ENCODE measurements around the gene CYLD.

The CYLD gene

GRCh38 chr16:50711862-50712559, 29.9 kb upstream of the CYLD start:
- DNase-seq (ENCODE audit: low read depth): no peak

DNA sequence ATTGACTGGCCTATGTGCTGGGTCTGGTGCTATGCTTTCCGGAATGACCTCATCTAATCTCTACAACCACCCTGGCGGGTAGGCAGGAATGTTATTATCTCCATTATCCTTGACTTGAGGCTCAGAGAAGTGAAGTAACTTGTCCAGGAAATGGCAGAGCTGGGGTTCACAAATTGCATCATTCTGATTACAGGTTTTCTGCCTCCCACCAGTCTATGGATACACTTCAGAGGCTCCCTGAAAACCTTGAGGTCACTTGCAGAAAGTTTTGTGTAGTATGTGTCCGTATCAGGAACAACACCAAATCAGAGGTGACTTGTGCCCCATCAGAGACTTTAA, 29.4 kb upstream of the CYLD start:
- no peak for DNase-seq (ENCODE audit: low read depth)

DNA sequence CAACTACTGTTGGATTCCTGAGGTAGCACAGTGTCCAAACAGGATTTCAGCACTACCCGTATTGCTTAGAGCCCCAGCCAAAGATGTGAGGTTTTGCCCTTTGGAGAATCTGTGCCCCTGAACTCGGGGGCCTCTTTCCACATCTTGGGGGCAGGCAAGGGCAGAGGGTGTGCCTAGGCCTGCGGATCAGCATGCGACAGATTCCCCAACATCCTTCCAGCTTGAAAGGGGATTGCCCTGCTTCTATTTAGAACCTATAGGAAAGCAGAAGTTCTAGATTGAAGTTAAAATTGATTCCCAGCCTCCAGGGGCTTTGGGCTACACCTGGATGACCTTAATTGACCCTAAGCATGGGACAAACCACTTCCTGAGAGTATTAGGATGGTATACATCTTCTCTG, 28.9 kb upstream of the CYLD start:
- no peak for DNase-seq (ENCODE audit: low read depth)

DNA sequence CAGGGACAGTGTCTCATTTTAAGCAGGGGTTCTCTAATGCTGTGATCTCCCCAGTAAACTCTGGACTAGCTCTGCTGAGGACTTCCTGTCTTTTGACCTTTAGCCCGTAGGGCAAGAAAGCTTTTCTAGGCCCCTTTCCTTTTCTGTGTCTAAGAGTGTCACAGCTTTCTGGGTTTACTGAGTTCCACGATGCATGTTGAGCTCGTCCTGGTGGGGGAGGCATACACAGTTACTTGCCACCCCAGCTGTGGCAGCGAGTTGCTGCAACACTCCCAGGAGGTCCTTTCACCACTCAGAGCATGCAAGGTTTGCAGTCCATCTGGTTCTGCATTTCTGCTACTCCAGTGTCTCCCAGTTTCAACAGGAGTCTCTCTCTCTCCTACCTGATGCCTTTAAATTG, 24.8 kb upstream of the CYLD start:
- no peak for DNase-seq (ENCODE audit: low read depth)

DNA sequence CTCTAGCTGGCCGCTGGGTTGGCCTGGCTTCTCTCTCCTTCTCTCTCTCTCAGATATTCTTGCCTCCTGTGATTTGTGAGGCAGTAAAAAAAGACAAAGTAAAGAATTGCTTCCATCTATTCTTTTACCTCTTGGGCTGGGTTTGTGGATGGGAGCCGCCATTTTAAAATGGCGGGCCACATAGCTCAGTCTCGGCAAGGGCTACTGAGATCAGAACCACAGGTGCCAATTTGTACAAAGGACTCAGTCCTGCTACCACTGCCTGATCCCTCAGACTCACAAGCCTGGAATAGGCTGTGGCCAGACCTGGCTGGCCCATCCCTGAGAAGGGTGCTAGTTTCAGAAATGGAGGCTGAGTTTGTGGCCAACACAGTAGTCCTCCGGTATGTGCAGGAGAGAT, 24.4 kb upstream of the CYLD start:
- no peak for DNase-seq (ENCODE audit: low read depth)

GRCh38 chr16:50718061-50718760, 23.7 kb upstream of the CYLD start:
- no peak for DNase-seq (ENCODE audit: low read depth)

DNA sequence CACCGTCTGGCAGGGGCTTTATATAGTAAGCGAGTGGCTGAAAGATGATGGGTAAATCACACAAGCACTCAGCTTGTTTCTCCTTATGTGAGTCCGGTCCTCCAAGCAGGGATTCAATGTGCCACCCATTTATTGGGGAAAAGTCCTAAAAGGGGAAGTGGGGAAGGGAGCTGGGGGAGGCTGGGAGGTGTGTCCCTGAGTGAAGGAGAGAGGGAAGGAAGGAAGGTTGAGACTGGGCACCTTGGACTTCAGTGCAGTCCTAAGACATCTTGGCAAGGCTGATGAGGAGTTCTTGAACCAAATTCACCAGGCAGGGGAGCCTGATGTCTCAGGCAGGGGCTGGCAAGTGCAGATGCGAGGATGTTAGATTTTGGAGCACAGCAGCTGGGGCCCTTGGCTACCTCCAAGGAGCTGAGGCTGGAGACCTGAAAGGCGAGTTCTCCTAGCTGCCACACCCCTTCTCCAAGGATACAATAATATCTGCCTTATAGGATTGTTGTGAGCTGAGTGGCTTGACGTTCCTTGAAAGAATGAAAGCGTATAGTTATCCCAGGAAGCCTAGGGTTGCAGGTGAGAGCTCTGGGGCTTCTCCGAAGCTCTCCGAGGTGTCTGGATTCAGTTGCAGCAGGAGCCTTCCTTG, 23.0 kb upstream of the CYLD start:
- DNase-seq (ENCODE audit: low read depth): no peak

DNA sequence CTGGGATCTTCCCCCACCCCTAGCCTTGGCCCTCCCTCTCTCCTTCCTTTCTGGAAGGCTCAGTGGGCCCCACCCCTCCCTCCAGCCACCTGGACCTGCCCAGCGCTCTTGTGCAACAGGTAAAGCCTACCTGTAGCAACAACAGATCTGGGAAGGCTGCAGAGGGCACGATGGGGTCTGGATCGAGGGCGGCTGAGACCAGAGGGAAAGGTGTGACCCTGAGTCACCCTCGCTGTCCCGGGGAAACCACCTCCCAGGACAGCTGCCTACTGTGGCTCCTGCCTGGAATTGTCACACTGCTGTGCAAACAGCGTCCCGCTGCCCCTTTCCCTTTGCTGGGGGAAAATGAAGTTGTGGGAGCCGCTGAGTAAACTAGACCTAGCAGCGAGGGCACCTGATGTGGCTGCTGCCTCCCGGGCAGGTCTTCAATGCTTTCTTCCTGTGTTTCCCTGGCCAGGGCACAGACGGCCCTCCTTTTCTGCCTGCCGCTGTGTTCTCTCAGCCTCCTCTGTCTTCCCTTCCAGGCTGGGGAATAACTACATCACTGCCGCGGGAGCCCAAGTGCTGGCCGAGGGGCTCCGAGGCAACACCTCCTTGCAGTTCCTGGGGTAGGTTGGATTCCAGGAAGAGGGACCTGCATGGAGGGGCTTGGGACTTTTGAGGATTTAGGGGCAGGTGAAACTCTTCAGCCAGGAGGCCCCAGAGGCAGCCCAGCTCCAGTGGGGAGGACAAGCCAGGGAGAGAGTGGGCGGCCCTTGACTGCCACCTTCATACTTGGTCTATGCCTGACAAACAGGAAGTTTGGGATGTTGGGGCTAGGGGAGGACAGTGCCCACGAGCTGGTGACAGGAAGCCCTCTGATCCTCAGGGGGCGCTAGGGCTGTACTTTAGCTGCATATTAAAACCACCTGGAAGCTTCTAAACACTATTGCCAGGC, 22.2 kb upstream of the CYLD start:
- no peak for DNase-seq (ENCODE audit: low read depth)

DNA sequence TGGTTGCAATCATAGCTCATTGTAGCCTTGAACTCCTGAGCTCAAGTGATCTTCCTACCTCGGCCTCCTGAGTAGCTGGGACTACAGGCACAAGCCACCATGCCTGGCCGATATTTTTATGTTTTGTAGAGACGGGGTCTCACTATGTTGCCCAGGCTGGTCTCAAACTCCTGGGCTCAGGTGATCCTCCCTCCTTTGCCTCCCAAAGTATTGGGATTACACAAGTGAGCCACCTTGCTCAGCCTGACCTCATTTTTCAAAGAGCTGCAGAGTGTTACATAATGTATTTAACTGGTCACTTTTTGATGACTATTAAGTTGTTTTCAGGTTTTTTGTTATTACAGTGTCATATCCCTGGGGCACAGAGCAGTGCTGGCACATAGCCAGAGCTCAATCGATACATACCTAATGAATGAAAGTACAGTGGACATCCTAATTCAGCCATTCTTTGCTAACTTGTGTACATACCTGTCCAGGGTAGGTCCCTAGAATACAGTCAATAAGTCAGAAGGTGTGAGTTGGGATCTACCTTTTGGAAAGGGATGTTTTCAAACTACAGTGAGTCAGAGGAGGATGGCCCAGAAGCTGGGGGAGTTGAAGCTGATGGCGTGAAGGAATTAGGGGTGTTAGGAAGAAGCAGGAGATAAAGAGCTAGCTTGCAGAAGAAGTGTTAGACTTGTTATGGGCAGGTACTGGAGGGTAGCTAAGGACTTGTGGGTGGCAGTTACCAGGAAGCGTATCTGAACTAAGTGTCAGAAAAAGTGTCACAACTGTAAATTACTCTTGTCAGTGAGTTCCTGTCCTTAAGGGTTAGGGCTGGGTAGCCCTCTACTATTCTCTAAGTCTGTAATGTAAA, 20.1 kb upstream of the CYLD start:
- DNase-seq (ENCODE audit: low read depth): no peak

GRCh38 chr16:50722405-50722737, 19.5 kb upstream of the CYLD start:
- DNase-seq (ENCODE audit: low read depth): no peak

GRCh38 chr16:50722960-50723359, 18.9 kb upstream of the CYLD start:
- DNase-seq (ENCODE audit: low read depth): no peak

DNA sequence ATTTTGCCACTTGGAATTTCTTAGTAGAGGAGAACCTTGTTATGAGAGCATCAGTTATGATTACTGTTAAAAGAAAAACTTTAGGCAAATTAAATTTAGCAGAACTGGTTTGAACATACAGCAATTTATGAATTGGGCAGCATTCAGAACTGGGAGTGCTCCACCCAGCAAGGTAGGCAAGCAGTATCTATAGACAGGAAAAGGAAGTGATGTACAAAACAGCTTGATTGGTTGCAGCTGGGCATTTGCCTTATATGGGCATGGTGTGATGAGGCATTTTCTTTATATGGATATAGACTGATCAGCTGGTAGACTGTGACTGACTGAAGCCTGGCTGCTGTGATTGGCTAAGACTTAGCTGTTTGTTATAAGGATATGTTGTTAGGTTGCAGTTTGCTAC, 17.6 kb upstream of the CYLD start:
- DNase-seq (ENCODE audit: low read depth): no peak

- DNase-seq (ENCODE audit: low read depth): no peak
These were observed 10.5 kb upstream of the CYLD start for GRCh38 chr16:50731130-50731988.

DNA sequence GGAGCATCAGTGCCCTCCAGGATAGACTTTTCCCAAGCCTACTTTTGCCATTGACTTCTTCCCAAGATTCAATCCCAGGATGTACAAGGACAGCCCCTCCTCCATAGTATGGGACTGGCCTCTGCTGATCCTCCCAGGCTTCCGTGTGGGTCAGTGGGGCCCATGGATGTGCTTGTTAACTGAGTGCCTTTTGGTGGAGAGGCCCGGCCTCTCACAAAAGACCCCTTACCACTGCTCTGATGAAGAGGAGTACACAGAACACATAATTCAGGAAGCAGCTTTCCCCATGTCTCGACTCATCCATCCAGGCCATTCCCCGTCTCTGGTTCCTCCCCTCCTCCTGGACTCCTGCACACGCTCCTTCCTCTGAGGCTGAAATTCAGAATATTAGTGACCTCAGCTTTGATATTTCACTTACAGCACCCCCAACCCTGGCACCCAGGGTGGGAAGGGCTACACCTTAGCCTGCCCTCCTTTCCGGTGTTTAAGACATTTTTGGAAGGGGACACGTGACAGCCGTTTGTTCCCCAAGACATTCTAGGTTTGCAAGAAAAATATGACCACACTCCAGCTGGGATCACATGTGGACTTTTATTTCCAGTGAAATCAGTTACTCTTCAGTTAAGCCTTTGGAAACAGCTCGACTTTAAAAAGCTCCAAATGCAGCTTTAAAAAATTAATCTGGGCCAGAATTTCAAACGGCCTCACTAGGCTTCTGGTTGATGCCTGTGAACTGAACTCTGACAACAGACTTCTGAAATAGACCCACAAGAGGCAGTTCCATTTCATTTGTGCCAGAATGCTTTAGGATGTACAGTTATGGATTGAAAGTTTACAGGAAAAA, 9.7 kb upstream of the CYLD start:
- DNase-seq (ENCODE audit: low read depth): no peak

- DNase-seq (ENCODE audit: low read depth): no peak
These were observed 8.4 kb upstream of the CYLD start for GRCh38 chr16:50733468-50733867.

GRCh38 chr16:50735629-50736122, 6.2 kb upstream of the CYLD start:
- DNase-seq (ENCODE audit: low read depth): no peak

DNA sequence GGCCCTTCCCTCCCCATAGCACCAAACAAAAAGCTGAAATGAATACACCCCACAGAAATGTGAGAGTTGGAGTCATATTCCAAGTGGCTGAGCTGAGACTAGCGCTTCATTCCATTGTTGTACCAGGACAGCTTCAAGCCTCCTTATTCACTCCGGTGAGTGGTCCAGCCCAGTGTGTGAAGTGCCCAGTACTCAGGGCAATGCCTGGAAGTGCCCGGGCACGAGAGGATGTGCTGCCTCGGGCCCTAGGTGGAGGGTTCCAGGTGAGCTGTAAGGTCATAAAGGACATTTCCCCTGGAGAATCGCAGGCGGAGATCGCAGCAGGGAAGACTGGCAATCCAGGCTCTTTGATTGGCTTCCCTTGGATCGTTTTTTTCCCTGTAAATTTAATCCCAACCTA, 5.4 kb upstream of the CYLD start:
- DNase-seq (ENCODE audit: low read depth): no peak

DNA sequence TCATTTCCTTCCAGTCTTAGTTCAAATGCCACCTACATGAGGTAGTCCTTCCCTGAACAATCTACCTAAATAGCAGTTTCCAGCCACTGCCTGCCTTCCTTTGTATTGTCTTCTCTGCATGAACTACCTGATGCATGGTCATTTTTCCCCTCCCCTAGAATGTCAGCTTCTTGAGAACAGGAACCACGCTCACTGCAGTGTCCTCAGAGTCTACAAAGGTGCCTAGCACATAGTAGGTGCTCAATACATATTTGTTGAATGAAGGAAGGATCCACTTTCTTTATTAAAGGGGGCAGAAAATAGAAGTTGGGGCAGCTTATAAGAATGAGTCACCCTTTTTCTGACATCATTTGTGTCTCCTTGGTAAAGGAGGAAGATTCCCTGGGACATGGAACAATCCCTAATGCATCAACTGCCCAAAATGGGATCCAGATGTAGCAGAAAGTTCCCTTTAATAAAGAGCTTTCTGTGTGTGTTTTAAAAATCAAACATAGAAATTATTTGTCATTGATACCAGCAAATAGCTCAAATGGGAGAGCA, 4.4 kb upstream of the CYLD start:
- DNase-seq (ENCODE audit: low read depth): no peak

- DNase-seq (ENCODE audit: low read depth): no peak
These were observed 2.9 kb upstream of the CYLD start for GRCh38 chr16:50739031-50739430.

Data from stimulated activated CD8-positive, alpha-beta memory T cell treated with anti-CD3 and anti-CD28 coated beads, Interleukin-12 subunit alpha, Interleukin-12 subunit beta, amount 100 ng/mL, for 4 hours (primary cell).